HCEC 1CT (cell line): ENCODE data around the gene TRAPPC2L.

ENCODE experiments used
- DNase-seq: peaks from one replicate; pipeline ENCODE4 v3.0.0-alpha.2; 2017

TRAPPC2L gene

DNA sequence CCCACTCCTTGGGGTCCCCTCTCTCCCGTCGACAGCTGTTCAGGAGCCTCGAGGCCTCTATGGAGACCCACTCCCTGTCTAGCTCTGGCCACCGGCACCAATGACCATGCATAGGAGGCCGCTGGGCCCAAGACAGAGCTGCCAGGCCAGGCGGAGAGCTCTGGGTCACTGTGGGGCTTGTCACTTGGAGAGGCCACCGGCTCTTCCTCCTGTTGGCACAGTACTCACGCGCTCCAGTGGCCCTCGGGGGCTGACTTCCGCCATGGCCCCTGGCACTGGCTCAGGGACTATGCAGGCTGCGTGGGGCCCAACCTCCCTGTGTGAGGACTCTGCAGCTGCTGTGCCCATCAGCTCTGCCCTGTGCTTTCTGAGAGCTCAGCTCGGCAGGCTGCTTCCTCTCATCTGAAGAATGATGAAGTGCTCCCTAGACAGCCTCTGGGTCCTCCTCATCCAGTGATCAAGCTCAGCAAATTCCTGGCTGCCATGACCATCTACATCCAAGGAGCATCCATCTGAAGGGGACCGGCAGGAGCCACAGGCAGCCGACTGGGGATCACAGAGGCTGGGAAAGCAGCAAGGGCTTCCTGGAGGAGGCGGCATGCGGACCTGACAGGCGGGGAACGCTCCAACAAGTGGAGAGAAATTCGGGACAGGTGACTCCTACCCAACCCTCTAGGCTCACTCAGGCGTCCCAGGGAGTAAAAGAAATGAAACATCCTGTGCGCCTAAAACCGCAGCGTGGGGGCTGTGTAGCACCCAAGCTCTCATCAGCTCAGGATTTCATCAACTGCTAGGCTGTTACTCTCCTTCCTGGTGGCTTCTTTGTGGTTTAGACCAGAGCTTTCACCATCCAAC is 17.0 kb upstream of the TRAPPC2L start:
- DNase-seq, result no peak

DNA sequence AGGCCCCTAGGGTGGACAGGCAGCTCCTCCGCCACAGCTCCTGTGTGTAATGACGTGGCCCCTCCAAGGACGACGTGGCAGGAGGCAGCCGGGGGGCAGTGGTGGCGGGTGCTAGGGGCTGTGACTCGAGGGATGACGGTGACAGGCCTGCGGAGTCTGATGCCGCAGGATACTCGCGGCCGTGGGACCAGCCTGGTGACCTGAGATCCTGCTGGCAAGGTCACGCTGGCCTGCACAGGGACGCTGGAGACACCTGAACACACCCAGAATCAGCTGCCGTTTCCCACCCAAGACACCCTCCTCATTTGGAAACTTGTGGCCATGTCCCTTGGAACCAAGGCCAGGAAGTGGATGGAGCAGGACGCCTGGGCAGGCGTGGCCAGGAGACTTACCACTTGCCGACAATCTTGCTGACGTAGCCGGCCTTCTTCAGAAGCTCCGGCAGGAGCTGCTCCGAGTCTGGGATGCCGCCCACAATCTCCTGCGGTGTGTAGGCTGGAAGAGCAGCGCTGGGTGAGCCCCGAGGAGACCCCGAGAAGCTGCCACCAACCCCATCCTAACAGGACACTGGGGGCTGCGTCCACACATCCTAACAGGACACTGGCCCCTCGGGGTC is 16.2 kb upstream of the TRAPPC2L start:
- no peak for DNase-seq

DNA sequence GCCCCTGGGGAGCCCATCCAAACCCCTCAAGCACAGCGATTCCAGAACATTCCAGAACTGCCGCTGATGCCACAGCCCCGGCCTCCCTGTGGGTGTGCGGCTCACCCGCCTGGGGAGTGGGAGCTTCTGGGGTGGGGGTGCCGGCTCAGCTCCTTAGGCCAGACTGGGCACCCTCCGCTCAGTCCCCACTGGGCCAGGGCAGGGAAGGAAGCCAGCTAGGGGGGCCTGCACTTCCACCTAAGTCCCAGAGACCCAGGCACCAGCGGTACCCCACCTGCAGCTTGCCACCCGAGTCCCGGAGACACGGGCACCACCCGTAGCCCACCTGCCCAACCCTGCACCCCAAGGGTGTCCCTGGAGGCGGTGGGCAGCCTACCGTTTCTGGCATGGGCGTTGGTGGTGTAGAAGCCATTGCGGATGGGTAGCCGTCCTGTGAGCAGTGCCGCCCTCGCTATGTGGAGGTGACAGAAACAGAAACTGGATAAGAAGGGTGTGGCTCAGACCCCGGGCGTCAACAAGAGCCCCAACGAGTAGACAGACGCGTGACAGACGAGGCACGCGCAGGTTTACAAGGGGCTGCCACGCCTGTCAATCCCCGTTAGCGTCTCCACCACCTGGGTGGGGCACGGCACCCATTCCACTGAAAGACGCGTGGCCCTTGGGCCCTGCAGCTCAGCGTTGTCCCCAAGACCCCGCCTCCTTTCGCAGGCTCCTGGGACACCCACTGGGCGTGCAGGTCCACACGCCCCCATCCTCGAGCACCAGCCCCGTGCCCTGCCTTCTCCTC is 15.2 kb upstream of the TRAPPC2L start:
- no peak for DNase-seq

DNA sequence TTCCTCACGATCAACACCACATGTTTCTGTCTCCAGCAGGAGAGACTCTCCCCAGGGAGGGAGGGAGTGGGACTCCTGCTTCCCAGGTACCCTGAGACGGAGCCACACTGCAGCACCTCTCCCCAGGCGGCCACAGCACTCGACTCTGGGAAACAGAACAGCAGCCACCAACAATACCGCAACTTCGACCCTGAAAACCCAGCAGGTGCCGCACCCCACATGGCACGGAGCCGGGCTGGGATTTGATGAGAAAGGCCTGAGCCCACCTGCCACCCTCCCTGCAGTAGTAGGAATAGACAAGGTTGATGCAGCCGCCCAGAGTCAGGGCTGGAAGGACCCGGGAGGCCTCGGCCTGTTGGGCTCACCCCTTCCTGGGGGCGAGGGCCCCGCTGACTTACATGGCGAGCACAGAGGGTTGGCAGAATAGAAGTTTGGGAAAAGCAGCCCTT is 14.6 kb upstream of the TRAPPC2L start:
- no peak for DNase-seq

DNA sequence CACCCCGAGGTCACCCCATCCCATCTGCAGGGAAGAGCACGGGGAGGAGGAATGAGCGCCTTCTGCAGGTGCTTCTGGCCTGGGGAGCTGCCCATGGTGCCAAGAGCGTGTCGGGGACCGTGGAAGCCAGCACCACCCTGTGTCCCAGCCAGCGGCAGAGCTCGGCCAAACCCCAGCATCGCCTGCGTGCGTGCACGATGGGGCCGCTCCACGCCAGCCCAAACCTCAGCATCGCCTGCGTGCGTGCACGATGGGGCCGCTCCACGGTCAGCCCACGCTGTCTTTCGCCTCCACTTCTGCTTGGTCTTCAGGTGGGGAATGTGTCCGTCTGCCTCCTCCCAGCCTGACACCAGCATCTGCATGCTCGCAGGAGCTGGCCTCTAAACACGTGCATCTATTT is 14.1 kb upstream of the TRAPPC2L start:
- no peak for DNase-seq

DNA sequence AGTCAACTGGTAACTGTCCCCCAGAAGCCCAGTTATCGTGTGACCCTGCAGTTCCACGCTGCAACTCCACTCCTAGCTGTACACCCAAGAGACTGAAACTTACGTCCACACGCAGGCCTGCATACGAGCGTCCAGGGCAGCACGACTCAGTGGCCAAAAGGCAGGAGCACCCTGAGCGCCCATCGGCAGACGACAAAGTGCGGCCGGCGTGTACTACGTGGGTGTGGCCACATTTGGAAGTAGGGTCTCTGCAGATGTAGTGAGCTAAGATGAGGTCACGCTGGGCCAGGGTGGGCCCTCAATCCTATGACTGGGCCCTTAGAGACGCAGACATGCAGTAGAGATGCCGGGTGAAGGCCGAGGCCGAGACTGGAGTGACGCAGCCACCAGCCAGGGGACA is 13.7 kb upstream of the TRAPPC2L start:
- DNase-seq, result no peak

DNA sequence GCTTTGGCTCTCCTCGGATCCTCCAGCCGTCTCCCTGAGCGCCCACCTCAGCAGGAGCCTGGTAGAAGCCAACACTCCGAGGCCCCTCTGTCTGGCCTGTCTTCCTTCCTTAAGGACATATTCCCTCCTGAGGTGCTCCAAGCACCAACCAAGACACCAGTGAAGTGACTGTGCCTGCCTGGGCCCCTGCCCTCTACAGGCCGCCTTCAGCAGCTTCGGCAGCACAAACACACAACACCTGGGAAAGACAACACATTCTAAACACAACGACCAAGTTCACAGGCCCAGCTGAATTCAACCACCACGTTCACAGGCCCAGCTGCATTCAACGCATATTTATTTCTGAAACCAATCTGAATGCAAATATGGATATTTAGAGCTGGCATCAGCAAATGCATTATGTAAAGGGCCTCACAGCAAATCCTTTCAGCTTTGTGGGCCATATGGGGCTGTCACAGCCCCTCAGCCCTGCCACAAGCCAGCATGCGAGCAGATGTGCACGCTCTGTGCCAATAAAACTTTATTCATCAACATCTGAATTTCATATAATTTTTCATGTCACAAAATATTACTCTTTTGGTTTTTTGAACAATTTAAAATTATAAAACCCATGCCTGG is 12.4 kb upstream of the TRAPPC2L start:
- no peak for DNase-seq

DNA sequence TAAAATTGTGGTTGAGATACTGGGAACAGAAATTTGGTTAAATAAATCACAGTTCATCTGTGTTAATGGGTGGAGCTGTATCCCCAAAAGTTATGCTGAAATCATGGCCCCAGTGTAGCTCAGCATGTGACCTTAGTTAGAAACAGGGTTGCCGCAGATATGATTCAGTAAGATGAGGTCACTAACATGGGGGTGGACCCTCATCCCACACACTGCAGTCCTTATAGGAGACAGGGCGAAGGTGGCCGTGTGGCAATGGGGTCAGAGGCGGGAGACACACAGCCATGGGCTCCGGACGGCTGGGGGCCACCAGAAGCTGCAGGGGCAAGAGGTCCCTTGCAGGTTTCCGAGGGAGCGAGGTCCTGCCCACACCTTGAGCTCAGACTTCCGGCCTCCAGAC is 10.8 kb upstream of the TRAPPC2L start:
- DNase-seq, result peak; percentile 56

DNA sequence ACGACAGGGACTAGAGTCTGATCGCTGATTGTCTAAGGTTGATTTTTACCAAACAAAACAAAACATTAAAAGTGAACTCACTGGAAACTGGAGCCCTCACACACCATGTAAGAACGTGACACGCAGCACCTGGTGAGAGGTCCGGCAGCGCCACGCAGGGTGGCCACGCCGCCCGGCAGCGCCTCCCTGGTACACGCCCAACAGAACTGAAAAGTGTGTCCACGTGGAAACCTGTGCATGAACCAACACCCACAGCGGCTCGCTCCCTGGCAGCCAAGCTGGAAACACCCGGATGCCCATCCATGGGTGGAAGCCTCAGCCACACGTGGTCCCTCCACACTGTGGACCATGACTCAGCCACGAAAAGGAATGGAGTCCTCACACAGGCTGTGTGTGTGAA is 9.3 kb upstream of the TRAPPC2L start:
- no peak for DNase-seq

DNA sequence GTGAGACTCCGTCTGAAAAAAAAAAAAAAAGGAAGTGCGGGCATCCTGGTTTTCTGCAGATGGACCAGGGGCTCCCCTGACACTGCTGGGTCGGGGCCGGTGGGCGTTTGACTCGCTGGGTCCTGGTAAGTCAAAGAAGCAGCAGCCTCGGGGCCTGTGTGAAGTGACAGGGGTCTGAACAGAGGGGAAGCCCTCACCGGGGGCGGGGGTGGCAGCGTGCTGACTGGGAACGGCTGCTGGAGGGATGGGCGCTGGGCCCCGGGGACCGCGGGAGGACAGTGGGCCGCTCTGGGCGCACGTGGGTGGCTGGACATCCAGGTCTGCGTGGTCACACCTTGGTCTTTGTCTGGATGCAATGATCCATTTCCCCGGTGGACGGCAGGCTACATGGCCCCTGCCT is 8.4 kb upstream of the TRAPPC2L start:
- DNase-seq, result no peak

DNA sequence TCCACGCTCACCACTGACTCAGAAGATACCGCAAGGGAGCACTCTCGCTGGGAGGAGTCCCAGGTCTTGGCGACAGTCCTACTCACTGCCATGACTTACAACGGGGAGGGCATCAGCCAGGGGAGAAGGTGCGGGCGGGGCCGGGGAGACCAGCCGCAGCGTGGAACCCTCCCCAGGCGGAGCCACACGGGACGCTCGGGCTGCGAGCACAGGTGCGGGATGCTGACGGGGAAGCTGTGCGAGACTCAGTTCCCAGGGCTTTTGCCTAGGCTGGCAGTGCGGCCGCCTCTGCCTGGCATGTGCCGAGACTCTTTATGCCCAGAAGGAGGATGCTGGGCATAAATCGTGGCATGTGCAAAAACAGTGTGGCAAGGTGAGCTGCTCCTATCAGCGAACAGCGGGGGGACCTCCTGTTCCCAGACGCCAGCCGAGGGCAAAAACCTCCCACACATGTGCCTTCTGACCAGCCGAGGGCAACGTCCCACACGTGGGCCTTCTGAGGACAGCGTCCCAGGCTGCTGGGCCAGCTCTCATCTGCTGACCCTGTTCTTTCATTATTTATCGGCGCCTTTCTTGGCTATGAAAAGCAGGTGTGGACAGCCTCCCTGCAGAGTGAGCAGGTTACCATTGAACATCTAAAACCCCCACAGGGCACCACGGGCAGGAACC is 6.3 kb upstream of the TRAPPC2L start:
- no peak for DNase-seq

DNA sequence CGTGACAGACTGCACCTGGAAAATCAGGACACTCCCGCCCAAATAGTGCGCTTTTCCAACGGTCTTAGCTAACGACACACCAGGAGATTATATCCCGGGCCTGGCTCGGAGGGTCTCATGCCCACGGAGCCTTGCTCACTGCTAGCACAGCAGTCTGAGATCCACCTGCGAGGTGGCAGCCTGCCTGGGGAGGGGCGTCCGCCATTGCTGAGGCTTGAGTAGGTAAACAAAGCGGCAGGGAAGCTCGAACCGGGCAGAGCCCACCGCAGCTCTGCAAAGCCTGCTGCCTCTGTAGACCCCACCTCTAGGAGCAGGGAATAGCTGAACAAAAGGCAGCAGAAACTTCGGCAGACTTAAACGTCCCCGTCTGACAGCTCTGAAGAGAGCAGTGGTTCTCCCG is 5.3 kb upstream of the TRAPPC2L start:
- no peak for DNase-seq

DNA sequence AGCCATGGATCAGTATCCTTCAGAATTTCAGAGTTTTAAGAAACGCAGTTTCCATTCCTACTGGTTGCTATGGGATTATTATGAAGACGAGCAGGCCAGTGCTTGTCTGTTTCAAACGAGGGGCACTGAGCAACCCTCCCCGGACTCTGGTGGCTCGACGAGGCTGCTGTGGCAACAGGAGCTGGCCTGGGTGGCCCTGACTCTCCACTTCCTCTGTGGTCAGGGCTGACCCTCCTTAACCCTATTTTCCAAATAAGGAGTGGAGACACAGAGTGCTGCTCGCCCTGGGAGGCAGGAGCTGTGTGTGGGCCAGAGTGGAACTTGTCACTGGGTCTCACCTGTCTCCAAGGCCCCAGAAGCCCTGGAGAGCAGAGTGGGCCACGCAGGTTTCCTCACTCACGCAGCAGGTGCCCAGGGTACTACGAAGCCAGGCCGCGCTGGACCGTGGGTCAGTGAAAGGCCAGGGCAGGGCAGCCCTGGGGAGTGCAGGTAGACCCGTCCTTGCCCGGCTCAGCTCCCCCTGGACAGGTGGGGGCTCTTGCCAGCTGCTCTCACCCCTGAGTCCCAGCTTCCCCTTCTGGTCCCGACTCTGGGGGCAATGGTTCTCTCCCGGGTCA is 3.5 kb upstream of the TRAPPC2L start:
- no peak for DNase-seq

DNA sequence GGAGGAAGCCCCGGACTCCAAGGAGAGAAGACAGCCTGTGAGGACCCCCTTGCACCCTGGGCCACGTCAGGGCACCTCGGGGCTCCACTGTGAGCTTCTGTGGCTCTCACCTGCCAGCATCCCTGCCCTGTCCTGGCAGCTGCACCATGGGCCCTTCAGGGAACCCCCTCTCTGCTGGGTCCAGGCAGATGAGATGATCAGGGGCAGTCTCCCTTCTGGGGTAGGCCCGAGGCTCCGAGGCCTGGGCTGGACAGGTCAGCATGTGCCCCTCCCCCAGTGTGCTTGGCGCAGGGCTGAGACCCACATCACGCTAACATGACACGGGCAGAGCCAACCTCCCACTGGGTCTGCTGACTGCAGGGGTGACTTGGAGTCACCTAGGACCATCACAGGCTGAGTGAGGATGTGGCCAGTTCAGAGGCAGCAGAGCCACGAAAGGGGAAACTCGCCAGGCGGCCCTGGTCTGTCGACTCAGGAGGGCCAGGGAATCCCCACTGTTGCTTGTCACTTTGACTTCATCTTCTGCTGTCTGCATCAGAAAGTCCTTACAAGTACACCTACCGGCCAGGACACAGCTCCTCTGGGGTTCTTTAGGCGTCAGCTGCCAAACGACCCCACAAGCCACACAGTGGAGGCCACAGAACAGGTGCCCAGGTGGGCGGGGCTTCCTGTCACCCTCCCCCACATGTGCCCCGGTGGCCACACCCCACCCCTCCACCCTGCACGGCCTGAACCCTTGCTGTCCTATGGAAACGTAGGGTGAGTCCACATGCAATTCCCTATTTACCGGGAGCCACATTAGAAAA is 2.4 kb upstream of the TRAPPC2L start:
- DNase-seq, result no peak

DNA sequence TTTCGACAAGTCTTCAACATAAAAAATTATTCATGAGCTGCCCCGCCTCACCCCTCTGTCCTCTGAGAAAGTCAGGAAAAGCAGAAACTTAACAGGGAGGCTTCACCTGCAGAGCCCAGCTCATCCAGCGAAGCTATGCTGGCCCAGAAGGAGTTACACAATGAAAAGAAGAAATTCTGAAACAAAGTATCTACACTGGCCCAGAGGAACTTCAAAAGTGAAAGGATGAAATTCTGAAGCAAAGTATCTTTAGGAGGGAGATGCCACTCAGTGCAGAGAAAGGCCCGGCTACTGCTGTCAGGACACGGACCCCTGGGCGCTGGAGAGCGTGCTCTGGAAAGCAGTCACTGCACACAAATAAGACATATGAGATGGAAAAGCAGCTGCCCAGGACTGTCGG is 1.8 kb upstream of the TRAPPC2L start:
- DNase-seq, result no peak

DNA sequence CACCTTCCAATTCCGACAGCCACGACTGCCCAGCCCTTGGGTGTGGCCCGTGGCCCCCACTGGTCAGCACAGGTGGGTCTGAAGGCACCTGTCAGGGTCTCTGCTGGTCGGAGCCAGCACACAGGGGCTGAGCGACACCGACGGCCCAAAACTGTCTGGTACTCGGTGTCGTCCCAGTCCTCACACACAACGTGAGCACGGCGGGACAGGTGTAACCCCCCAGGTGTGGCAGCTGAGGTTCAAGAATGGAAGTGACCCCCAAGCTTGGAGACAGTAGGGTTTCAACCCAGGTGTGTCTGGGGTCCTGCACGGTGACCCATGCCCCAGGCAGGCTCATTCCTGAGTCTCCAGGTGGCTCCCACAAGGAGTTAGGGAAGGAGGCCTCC is 1.2 kb upstream of the TRAPPC2L start:
- no peak for DNase-seq

DNA sequence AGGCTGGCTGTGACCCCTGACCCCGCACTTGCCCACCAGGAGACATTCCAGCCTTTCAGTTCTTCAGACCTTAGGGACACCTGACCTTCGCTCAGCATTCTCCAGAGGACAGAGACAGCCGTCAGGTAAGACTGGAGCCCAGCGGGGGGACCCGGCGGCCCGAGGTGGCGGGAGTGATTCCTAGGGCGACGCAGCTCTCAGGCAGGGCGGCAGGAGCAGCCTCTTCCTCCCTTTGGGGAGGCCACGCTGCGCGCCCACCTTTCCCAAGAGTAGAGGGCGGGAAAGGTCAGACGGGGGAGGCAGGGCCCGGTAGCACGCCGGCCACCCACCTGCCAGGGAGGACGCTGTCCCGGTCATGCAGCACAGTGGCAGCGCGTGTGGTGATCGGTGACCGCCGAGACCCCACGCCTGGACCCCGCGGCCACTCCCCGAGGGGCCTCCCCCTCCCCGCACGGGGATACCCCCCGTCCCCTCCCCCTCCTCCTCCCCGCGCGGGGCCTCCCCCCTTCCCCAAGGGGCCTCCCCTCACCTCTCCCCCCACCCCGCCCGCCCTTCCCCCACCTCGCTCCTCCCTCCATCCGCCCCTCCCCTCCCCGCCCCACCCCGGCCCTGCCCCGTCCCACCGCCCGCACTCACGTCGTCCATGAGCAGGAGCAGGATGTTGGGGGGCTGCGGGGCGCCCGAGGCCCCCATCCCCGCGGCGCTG is 652 bp upstream of the TRAPPC2L start:
- no peak for DNase-seq

DNA sequence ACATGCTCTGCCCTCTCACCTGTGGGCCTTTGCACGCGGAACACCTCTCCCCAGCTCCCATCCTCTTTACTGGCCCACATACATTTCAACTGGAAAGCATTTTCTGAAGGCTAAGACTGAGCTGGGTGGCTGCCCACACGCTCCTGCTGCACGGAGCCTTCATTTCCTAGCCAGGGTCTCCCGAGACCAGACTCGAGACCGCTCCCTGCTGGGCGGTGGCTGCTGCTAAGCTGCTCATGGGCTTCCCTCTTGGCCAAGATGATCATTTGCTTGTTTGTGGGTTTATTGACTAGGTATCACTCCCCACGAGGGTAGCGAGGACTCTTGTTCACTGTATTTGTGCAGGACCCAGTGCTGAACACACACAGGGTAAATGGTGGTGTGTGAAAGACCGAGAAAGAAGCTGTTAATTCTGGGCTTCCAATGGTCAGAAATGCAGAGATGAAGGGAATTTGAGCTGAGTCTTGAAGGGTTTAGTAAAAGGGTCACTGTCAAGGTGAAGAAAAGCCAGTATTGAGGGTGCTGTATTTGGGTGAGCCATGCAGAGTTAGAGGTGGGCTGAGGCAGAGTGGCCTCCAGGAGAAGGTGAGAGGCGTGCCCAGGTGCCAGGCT is 907 bp downstream of the TRAPPC2L start:
- peak; percentile 70 for DNase-seq

DNA sequence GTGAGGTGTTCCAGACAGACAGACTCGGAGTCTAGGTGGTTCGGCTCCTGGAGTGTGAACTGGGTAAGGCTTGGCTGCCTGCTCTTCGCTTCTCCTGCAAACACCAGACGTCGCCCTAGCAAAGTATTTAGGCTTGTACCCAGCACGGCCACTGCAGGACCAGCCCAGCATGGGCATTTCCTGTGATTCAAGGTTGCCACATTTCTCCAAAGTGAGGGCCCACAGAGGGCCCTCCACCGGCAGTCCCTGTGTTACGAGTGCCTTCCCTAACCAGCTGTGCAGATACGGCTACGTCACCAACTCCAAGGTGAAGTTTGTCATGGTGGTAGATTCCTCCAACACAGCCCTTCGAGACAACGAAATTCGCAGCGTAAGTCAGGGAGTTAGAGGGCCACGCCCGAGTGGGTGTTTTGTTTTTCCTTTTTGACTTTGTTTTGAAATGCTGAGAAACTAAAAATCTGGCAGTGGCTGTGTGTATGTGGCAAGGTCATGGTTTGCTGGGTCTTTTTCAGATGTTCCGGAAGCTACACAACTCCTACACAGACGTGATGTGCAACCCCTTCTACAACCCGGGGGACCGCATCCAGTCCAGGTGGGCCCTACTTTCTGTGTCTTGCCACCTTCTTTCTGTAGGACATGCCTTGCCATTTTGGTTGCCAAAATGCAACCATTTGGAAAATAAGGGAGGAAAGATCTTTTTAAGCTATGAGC is 2.6 kb downstream of the TRAPPC2L start:
- no peak for DNase-seq

DNA sequence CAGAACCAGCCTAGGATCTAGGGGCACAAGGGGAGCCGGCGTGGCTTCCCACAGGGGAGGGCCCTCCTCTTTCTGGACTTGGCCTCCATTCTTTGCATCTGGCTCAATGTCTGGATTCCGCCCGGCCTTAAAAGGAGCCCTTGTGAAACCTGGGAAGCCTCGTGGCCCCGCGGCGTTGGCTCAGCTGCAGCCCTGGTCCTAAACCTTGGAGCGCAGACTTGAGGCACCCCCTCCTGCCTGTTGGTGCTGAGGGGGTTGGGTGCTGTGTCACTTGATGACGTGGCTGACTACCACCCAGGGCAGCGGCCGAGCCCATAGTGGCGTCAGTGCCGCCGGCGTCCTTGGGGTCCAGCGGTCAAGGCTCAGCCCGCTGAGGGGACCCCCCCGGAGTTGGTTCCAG is 4.4 kb downstream of the TRAPPC2L start:
- no peak for DNase-seq
